Muscle of leg (tissue), 11 donors: Measurements from ENCODE around the gene PRDM16. TPM values are rescaled to one million over a fixed set of nuclear protein-coding genes. Genes with fewer than 3 reads are reported as not detected.

Source experiments
- DNase-seq: peaks from one replicate; pipeline ENCODE4 v3.0.0; 2013
- H3K27ac ChIP-seq: one replicate; pipeline ENCODE4 v1.5.1; 2013; ENCODE audit warnings: mild to moderate bottlenecking, low read length, control low read depth
- H3K27me3 ChIP-seq: one replicate; pipeline ENCODE4 v1.6.1; 2013; ENCODE audit warnings: low read length; ENCODE audit not compliant: control insufficient read depth, insufficient read depth
- H3K36me3 ChIP-seq: one replicate; pipeline ENCODE4 v1.6.1; 2013; ENCODE audit warnings: low read length; ENCODE audit not compliant: control insufficient read depth, insufficient read depth
- H3K4me1 ChIP-seq: one replicate; pipeline ENCODE4 v1.6.1; 2013; ENCODE audit warnings: low read length; ENCODE audit not compliant: control insufficient read depth, insufficient read depth
- H3K4me3 ChIP-seq: one replicate; pipeline ENCODE4 v1.5.1; 2013; ENCODE audit warnings: low read length, control low read depth
- H3K9me3 ChIP-seq: replicated peaks from 2 replicates; pipeline ENCODE4 v1.6.1; 2013; ENCODE audit warnings: low read depth, low read length; ENCODE audit not compliant: control insufficient read depth
- WGBS: methylation state at CpG from one replicate; pipeline ENCODE4 v1.1.5; 2013; ENCODE audit warnings: missing lambda C conversion rate; ENCODE audit not compliant: insufficient coverage; 5-methylcytosine and 5-hydroxymethylcytosine counted together
- polyA plus RNA-seq, 8 donors: library from polyadenylated mRNA; unstranded; fragments of 120-200 nt; gene quantifications; one replicate each; pipeline versions ENCODE4 v1.2.1 to v1.2.3, GENCODE V29; 2013; ENCODE audit warnings: inconsistent platforms in 1 of 8, low replicate concordance in 1 of 8; ENCODE audit not compliant: insufficient read length in 8 of 8, insufficient read depth in 1 of 8
- total RNA-seq: library from RNA; stranded (reverse); fragments of 120-200 nt; gene quantifications from one replicate; pipeline ENCODE4 v1.2.4, GENCODE V29; 2013

The PRDM16 gene
- total and polyA plus RNA-seq, 9 donors, result 0.43 to 1.9 (median 0.95) TPM

DNA sequence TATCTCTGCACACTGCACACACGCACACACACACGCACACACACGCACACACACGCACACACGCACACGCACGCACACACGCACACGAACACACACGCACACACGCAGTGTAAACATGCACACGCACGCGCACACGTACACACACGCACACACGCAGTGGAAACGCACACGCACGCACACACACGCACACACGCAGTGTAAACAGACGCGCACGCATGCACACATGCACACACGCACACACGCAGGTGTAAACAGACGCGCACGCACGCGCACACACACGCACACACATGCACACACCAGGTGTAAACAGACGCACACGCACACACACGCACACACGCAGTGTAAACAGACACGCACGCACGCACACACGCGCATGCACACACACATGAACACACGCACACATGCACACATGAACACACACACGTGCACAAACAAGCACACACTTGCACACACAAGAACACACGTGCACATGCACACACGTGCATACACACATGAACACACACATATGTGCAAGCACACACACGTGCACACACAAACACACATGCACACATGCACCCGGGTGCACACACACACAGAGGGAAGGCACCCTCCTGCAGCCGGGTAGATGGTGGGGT lies 45.2 kb downstream of the PRDM16 start:
- Histone ChIP-seq H3K27me3 (peaks cover 31% of the 10 kb centered on the region), H3K4me1 (no peaks in the 10 kb centered on the region)

DNA sequence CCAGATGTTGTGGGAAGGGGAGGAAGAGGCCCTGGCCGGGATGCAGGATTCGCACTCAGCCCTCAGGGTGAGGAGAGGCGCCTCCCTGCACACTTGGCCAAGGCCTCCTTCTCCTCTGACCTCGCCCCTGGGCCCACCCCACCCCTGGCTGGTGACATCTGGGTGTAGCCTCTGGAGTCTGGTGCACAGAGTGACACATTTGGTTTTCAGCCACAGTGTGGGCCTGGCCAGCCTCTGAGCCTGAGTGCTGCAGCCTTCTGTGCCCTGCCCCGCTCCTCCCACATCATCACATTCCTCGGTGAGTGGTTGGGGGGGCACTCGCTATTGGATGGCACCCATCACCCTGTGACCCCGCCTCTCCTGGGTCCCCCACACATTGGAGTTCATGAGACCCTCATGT lies 45.8 kb downstream of the PRDM16 start:
- no peaks in the 10 kb centered on the region for H3K9me3 ChIP-seq
- H3K36me3 ChIP-seq, result no peaks in the 10 kb centered on the region
- DNase-seq, result no peak
- H3K27ac ChIP-seq, result no peak overlapping the region
- no peak overlapping the region for H3K4me3 ChIP-seq
- 79% methylated on average over 4 of the region's 8 CpGs for WGBS
- peaks cover 29% of the 10 kb centered on the region for H3K27me3 ChIP-seq
- H3K4me1 ChIP-seq, result peaks cover 5% of the 10 kb centered on the region

More for the DNA sequence above, 45.2 kb downstream of the PRDM16 start:
- WGBS, result 84% methylated on average over 40 of the region's 49 CpGs
- H3K36me3 ChIP-seq, result no peaks in the 10 kb centered on the region
- H3K4me3 ChIP-seq, result no peak overlapping the region
- no peak overlapping the region for H3K27ac ChIP-seq
- DNase-seq, result no peak
- H3K9me3 ChIP-seq, result no peaks in the 10 kb centered on the region

- H3K27me3 ChIP-seq, result peaks cover 32% of the 10 kb centered on the region
- DNase-seq, result no peak
Observed at GRCh38 chr1:3115275-3116149, 46.5 kb downstream of the PRDM16 start.

GRCh38 chr1:3116150-3116510 lies 47.1 kb downstream of the PRDM16 start:
- Histone ChIP-seq H3K27ac (no peak overlapping the region), H3K4me1 (peaks cover 9% of the 10 kb centered on the region), H3K9me3 (no peaks in the 10 kb centered on the region), H3K27me3 (peaks cover 28% of the 10 kb centered on the region), H3K4me3 (no peak overlapping the region), H3K36me3 (no peaks in the 10 kb centered on the region)
- 84% methylated on average over 18 of the region's 18 CpGs for WGBS
- DNase-seq, result no peak

More at GRCh38 chr1:3115275-3116149, 46.5 kb downstream of the PRDM16 start:
- Histone ChIP-seq H3K9me3 (no peaks in the 10 kb centered on the region), H3K4me3 (no peak overlapping the region), H3K36me3 (no peaks in the 10 kb centered on the region), H3K4me1 (peaks cover 9% of the 10 kb centered on the region), H3K27ac (no peak overlapping the region)
- WGBS, result 78% methylated on average over 38 of the region's 38 CpGs

GRCh38 chr1:3116560-3116959 lies 47.6 kb downstream of the PRDM16 start:
- peaks cover 29% of the 10 kb centered on the region for H3K27me3 ChIP-seq
- 65% methylated on average over 11 of the region's 13 CpGs for WGBS
- peaks cover 9% of the 10 kb centered on the region for H3K4me1 ChIP-seq
- DNase-seq, result no peak
- H3K27ac ChIP-seq, result no peak overlapping the region
- H3K4me3 ChIP-seq, result no peak overlapping the region
- no peaks in the 10 kb centered on the region for H3K9me3 ChIP-seq
- no peaks in the 10 kb centered on the region for H3K36me3 ChIP-seq

GRCh38 chr1:3117879-3118278 lies 48.9 kb downstream of the PRDM16 start:
- Histone ChIP-seq H3K9me3 (no peaks in the 10 kb centered on the region), H3K4me3 (no peak overlapping the region), H3K27me3 (peaks cover 32% of the 10 kb centered on the region), H3K36me3 (no peaks in the 10 kb centered on the region), H3K27ac (no peak overlapping the region), H3K4me1 (peaks cover 9% of the 10 kb centered on the region)
- DNase-seq, result no peak
- 92% methylated on average over 16 of the region's 16 CpGs for WGBS

GRCh38 chr1:3119061-3119460 lies 50.1 kb downstream of the PRDM16 start:
- Histone ChIP-seq H3K4me1 (peaks cover 9% of the 10 kb centered on the region), H3K27ac (no peak overlapping the region), H3K4me3 (no peak overlapping the region), H3K9me3 (no peaks in the 10 kb centered on the region), H3K27me3 (peaks cover 37% of the 10 kb centered on the region), H3K36me3 (no peaks in the 10 kb centered on the region)
- DNase-seq, result no peak
- 74% methylated on average over 13 of the region's 14 CpGs for WGBS

- Histone ChIP-seq H3K9me3 (no peaks in the 10 kb centered on the region), H3K4me3 (no peak overlapping the region), H3K27ac (no peak overlapping the region), H3K4me1 (peaks cover 9% of the 10 kb centered on the region), H3K27me3 (peaks cover 42% of the 10 kb centered on the region), H3K36me3 (no peaks in the 10 kb centered on the region)
- DNase-seq, result no peak
- 58% methylated on average over 7 of the region's 10 CpGs for WGBS
Observed at GRCh38 chr1:3119725-3120124, 50.7 kb downstream of the PRDM16 start.

GRCh38 chr1:3120140-3120539 lies 51.1 kb downstream of the PRDM16 start:
- Histone ChIP-seq H3K27me3 (peaks cover 45% of the 10 kb centered on the region), H3K27ac (no peak overlapping the region), H3K9me3 (no peaks in the 10 kb centered on the region), H3K36me3 (no peaks in the 10 kb centered on the region), H3K4me3 (no peak overlapping the region), H3K4me1 (peaks cover 9% of the 10 kb centered on the region)
- DNase-seq, result no peak
- WGBS, result 74% methylated on average over 5 of the region's 17 CpGs

GRCh38 chr1:3120994-3121393 lies 52.0 kb downstream of the PRDM16 start:
- Histone ChIP-seq H3K36me3 (no peaks in the 10 kb centered on the region), H3K4me1 (peaks cover 9% of the 10 kb centered on the region), H3K27ac (no peak overlapping the region), H3K9me3 (no peaks in the 10 kb centered on the region), H3K27me3 (peaks cover 50% of the 10 kb centered on the region), H3K4me3 (no peak overlapping the region)
- DNase-seq, result no peak
- 72% methylated on average over 12 of the region's 14 CpGs for WGBS
